Endothelial cell of umbilical vein (primary cell): Measurements from ENCODE around the gene CDC34. TPM values are rescaled to one million over a fixed set of nuclear protein-coding genes. Genes with fewer than 3 reads are reported as not detected.

Experiments
- BruUV-seq: library from RNA; stranded (reverse); fragments of 400-500 nt; replicated peaks from 2 replicates; lab custom pipeline; 2021; lab: Mats Ljungman, UMichigan
- CTCF ChIA-PET: fragments of 300-600, 350-600 bp; sonication (Branson Sonifier 250); formaldehyde crosslinking; loops from one replicate; lab custom pipeline; 2021; ENCODE audit warnings: antibody characterized with exemption, inconsistent platforms; lab: Charles Lee
- POLR2A ChIA-PET: fragments of 300-600, 350-600 bp; sonication (Branson Sonifier 250); formaldehyde crosslinking; loops from one replicate; lab custom pipeline; 2021; ENCODE audit warnings: antibody characterized with exemption, inconsistent platforms; lab: Charles Lee
- DNase-seq: peaks from one replicate; pipeline ENCODE4 v3.0.0-alpha.2; 2011; ENCODE audit warnings: low read depth, low spot score
- FAIRE-seq: peaks from 2 replicates; lab custom pipeline; 2011; peaks lifted over from hg19 to GRCh38; lab: Jason Lieb, UNC
- H2AFZ ChIP-seq: 2 replicates; pipeline ENCODE4 v1.6.0; 2012; ENCODE audit warnings: low read depth, low read length, control low read depth, inconsistent platforms
- H3K27ac ChIP-seq: 2 replicates; pipeline ENCODE4 v1.5.1; 2011; ENCODE audit warnings: low read depth, mild to moderate bottlenecking, control low read depth, low read length, moderate library complexity; ENCODE audit not compliant: insufficient read depth
- H3K27me3 ChIP-seq, 2 experiments: 2 replicates each; pipeline versions ENCODE4 v1.6.0 to v1.6.1; 2011; ENCODE audit warnings: low read length in 2 of 2, mixed read lengths in 1 of 2; ENCODE audit not compliant: control insufficient read depth in 2 of 2, insufficient read depth in 2 of 2
- H3K36me3 ChIP-seq, 2 experiments: 2 replicates in 1 of 2; 3 replicates in 1 of 2; pipeline ENCODE4 v1.5.1; 2011; ENCODE audit warnings: low read length in 2 of 2, mild to moderate bottlenecking in 1 of 2, moderate library complexity in 1 of 2; ENCODE audit not compliant: control insufficient read depth in 2 of 2, insufficient read depth in 2 of 2; ENCODE audit errors: extremely low read depth in 1 of 2
- H3K4me1 ChIP-seq: 3 replicates; pipeline ENCODE4 v1.5.1; 2011; ENCODE audit warnings: mild to moderate bottlenecking, low read length; ENCODE audit not compliant: control insufficient read depth, insufficient read depth; ENCODE audit errors: extremely low read depth
- H3K4me2 ChIP-seq: 2 replicates; pipeline ENCODE4 v1.6.1; 2011; ENCODE audit warnings: low read length, control low read depth, mixed read lengths; ENCODE audit not compliant: insufficient read depth
- H3K4me3 ChIP-seq, 3 experiments: fragments of 200-600 bp in 1 of 3; sonication (generic), shearing (Covaris generic) in 1 of 3; replicated peaks in 1 of 3; 2 replicates each; pipeline ENCODE4 v1.5.1; 2011 to 2016; ENCODE audit warnings: control low read depth in 3 of 3, low read length in 3 of 3, mild to moderate bottlenecking in 2 of 3, inconsistent platforms in 1 of 3, low read depth in 1 of 3, moderate library complexity in 1 of 3; ENCODE audit not compliant: insufficient read depth in 1 of 3
- H3K79me2 ChIP-seq: 2 replicates; pipeline ENCODE4 v1.6.0; 2012; ENCODE audit warnings: low read length, inconsistent platforms; ENCODE audit not compliant: control insufficient read depth, insufficient read depth
- H3K9ac ChIP-seq: replicated peaks from 2 replicates; pipeline ENCODE3; 2011; ENCODE audit warnings: low read length, control low read depth; ENCODE audit not compliant: insufficient read depth; ENCODE audit errors: extremely low read depth
- H3K9me1 ChIP-seq: replicated peaks from 3 replicates; pipeline ENCODE4 v1.6.0; 2011; ENCODE audit warnings: mild to moderate bottlenecking, low read length; ENCODE audit not compliant: control insufficient read depth, insufficient read depth; ENCODE audit errors: extremely low read depth
- H3K9me3 ChIP-seq: replicated peaks from 2 replicates; pipeline ENCODE4 v1.5.1; 2012; ENCODE audit warnings: low read length, inconsistent platforms; ENCODE audit not compliant: control insufficient read depth, insufficient read depth
- H4K20me1 ChIP-seq: replicated peaks from 2 replicates; pipeline ENCODE3; 2011; ENCODE audit warnings: mild to moderate bottlenecking, low read length; ENCODE audit not compliant: control insufficient read depth, insufficient read depth; ENCODE audit errors: extremely low read depth
- EZH2 ChIP-seq: IDR thresholded peaks from 2 replicates; pipeline ENCODE4 v1.6.1; 2012; ENCODE audit warnings: borderline replicate concordance, low read depth, mild to moderate bottlenecking, moderate library complexity, low read length, inconsistent platforms; ENCODE audit not compliant: severe bottlenecking
- FOS ChIP-seq: IDR thresholded peaks from 2 replicates; pipeline ENCODE4 v1.6.1; 2011; ENCODE audit warnings: mild to moderate bottlenecking, low read length, moderate library complexity, borderline replicate concordance; ENCODE audit not compliant: insufficient read depth
- JUN ChIP-seq: IDR thresholded peaks from 2 replicates; pipeline ENCODE4 v1.6.1; 2011; ENCODE audit warnings: borderline replicate concordance, low read depth; ENCODE audit not compliant: insufficient read length, insufficient read depth
- MYC ChIP-seq: IDR thresholded peaks from one replicate; pipeline ENCODE4 v1.6.1; 2011; ENCODE audit warnings: mild to moderate bottlenecking, low read depth, low read length
- POLR2A ChIP-seq: IDR thresholded peaks from 2 replicates; pipeline ENCODE4 v1.6.1; 2012; ENCODE audit warnings: low read depth, mild to moderate bottlenecking, control low read depth, low read length
- POLR2AphosphoS5 ChIP-seq: IDR thresholded peaks from 2 replicates; pipeline ENCODE4 v1.6.1; 2012; ENCODE audit warnings: low read depth, mild to moderate bottlenecking, control low read depth, low read length, moderate library complexity; ENCODE audit not compliant: insufficient read depth
- dilution Hi-C: fragments of 300-500 bp; cut with MboI; formaldehyde crosslinking; loops from one replicate; pipeline ENCODE4 v1.15.0; 2019; ENCODE audit warnings: low sequenced_read_pairs; ENCODE audit not compliant: extremely low pct_ligation_motif_present
- intact Hi-C: fragments of 100-400 bp; cut with micrococcal nuclease; formaldehyde crosslinking; loops from one replicate; pipeline ENCODE4 v1.10.0; 2022
- polyA plus RNA-seq, 4 experiments: library from polyadenylated mRNA; depleted of rRNA in 3 of 4; stranded (reverse) in 3 of 4; unstranded in 1 of 4; fragments of >200 nt; gene quantifications; 2 replicates each; pipeline versions ENCODE4 v1.2.1 to v1.2.3, GENCODE V29; 2011 to 2012; ENCODE audit warnings: missing spikeins in 1 of 4
- total RNA-seq: library from RNA; stranded (reverse); gene quantifications from 2 replicates; pipeline ENCODE4 v1.2.3, GENCODE V29; 2021
- TF ChIP-seq, protein P1 (sequence below), 2 donors: IDR thresholded peaks; 1 replicate in 1 of 2; 2 replicates in 1 of 2; pipeline ENCODE4 v1.5.1; 2011; ENCODE audit warnings: low read length in 2 of 2, mild to moderate bottlenecking in 2 of 2, moderate library complexity in 2 of 2, control low read depth in 1 of 2, inconsistent platforms in 1 of 2, low read depth in 1 of 2; ENCODE audit not compliant: insufficient read depth in 1 of 2; ENCODE audit errors: extremely low read depth in 1 of 2
- TF ChIP-seq, protein P2 (sequence below): IDR thresholded peaks from 2 replicates; pipeline ENCODE4 v1.6.1; 2011; ENCODE audit not compliant: insufficient read depth, insufficient read length

Gene CDC34
- total and polyA plus RNA-seq, 2 donors (not counting 3 experiments of a cell fraction or from before 2014, with no cell fraction given): 90.4 to 92.9 TPM

DNA sequence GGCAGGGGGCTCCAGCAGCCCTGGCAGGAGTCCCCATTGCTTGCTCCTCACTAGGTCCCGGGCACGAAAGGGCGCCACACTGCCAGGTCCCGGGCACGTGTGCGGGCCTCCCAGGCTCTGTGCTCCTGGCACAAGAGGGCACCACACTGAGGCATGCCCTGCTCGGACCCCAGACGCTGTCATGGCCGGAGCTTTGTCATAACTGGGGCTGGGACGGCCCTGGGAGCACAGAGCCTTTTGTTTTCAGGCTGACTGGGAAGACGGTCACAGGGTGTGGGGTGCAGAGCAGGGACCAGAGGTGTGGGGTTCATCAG is 48.2 kb downstream of the CDC34 start:
- no peak for DNase-seq
- Histone ChIP-seq H3K9me1 (no peaks in the 10 kb centered on the region), H3K4me2 (no peak overlapping the region), H2AFZ (no peak overlapping the region), H3K79me2 (peaks cover 54% of the 10 kb centered on the region), H3K4me1 (peaks cover 11% of the 10 kb centered on the region), H3K36me3 (peaks cover 5 to 33% of the 10 kb centered on the region in 2 experiments), H3K4me3 (no peak overlapping the region), H3K27ac (no peak overlapping the region), H4K20me1 (no peaks in the 10 kb centered on the region), H3K27me3 (no peaks in the 10 kb centered on the region), H3K9me3 (no peaks in the 10 kb centered on the region), H3K9ac (no peak overlapping the region)
- CTCF ChIA-PET: no interaction called here
- dilution Hi-C loops: no loop called here
- POLR2A ChIA-PET: no interaction called here
- TF ChIP-seq MYC: no peak
- TF ChIP-seq, protein P1, sequence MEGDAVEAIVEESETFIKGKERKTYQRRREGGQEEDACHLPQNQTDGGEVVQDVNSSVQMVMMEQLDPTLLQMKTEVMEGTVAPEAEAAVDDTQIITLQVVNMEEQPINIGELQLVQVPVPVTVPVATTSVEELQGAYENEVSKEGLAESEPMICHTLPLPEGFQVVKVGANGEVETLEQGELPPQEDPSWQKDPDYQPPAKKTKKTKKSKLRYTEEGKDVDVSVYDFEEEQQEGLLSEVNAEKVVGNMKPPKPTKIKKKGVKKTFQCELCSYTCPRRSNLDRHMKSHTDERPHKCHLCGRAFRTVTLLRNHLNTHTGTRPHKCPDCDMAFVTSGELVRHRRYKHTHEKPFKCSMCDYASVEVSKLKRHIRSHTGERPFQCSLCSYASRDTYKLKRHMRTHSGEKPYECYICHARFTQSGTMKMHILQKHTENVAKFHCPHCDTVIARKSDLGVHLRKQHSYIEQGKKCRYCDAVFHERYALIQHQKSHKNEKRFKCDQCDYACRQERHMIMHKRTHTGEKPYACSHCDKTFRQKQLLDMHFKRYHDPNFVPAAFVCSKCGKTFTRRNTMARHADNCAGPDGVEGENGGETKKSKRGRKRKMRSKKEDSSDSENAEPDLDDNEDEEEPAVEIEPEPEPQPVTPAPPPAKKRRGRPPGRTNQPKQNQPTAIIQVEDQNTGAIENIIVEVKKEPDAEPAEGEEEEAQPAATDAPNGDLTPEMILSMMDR (IDR thresholded peaks at IDR 0.05; ENCODE audit: extremely low read depth in 1 of 2, insufficient read depth in 1 of 2, low read depth in 1 of 2, low read length in 2 of 2): no peak
- TF ChIP-seq POLR2A: no peak
- TF ChIP-seq, protein P2, sequence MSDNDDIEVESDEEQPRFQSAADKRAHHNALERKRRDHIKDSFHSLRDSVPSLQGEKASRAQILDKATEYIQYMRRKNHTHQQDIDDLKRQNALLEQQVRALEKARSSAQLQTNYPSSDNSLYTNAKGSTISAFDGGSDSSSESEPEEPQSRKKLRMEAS: no peak
- TF ChIP-seq EZH2: no peak
- no peak for TF ChIP-seq POLR2AphosphoS5
- TF ChIP-seq FOS: no peak
- no peak for TF ChIP-seq JUN
- intact Hi-C loops: no loop called here
- no TSS peak for BruUV-seq
- FAIRE-seq: no peak
